A549 (cell line): ENCODE measurements around the gene GBGT1.
"Not testable (repeated sequence)": the region's sequence is repeated elsewhere in the genome, so short reads cannot be mapped to it uniquely, and the experiment has no call there.

Experiments used
- CHD4 ChIP-seq: fragments of 200-600 bp; sonication (generic); IDR thresholded peaks from 2 replicates; pipeline ENCODE4 v1.6.1; 2016; ENCODE audit warnings: antibody characterized with exemption, mild to moderate bottlenecking, borderline replicate concordance
- CTCF ChIP-seq: fragments of >200 bp; sonication (Bioruptor Twin); formaldehyde crosslinking; IDR thresholded peaks from 3 replicates; pipeline ENCODE4 v1.5.1; 2016
- EHMT2 ChIP-seq: fragments of 200-600 bp; sonication (generic); IDR thresholded peaks from 2 replicates; pipeline ENCODE4 v1.6.1; 2016; ENCODE audit warnings: antibody characterized with exemption, low read depth, mild to moderate bottlenecking, moderate library complexity
- EP300 ChIP-seq, 2 experiments: fragments of >200 bp; sonication (Bioruptor Twin); formaldehyde crosslinking; IDR thresholded peaks; 2 replicates in 1 of 2; 3 replicates in 1 of 2; pipeline ENCODE4 v1.6.1; 2016 to 2017
- MAFK ChIP-seq: fragments of 450-650 bp; IDR thresholded peaks from 2 replicates; pipeline ENCODE4 v1.6.1; 2014; ENCODE audit not compliant: partially characterized antibody
- RCOR1 ChIP-seq: fragments of 150-350 bp; IDR thresholded peaks from 2 replicates; pipeline ENCODE4 v1.6.1; 2014; ENCODE audit warnings: antibody characterized with exemption, low read length, low read depth
- TF ChIP-seq, protein P1 (sequence below): fragments of 450-650 bp; IDR thresholded peaks from 2 replicates; pipeline ENCODE4 v1.6.1; 2014; ENCODE audit warnings: antibody characterized with exemption
- TF ChIP-seq, protein P2 (sequence below): IDR thresholded peaks from 2 replicates; pipeline ENCODE4 v1.6.1; 2012

GRCh38 chr9:133205481-133205887, 41.8 kb upstream of the GBGT1 start:
- TF ChIP-seq, protein P1, sequence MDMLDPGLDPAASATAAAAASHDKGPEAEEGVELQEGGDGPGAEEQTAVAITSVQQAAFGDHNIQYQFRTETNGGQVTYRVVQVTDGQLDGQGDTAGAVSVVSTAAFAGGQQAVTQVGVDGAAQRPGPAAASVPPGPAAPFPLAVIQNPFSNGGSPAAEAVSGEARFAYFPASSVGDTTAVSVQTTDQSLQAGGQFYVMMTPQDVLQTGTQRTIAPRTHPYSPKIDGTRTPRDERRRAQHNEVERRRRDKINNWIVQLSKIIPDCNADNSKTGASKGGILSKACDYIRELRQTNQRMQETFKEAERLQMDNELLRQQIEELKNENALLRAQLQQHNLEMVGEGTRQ: not testable (repeated sequence)
- not testable (repeated sequence) for TF ChIP-seq CTCF; CHD4; MAFK; EHMT2; EP300 (IDR thresholded peaks at IDR 0.05); RCOR1
- TF ChIP-seq, protein P2, sequence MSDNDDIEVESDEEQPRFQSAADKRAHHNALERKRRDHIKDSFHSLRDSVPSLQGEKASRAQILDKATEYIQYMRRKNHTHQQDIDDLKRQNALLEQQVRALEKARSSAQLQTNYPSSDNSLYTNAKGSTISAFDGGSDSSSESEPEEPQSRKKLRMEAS: not testable (repeated sequence)
